Fibroblast of lung (primary cell): Measurements from ENCODE around the gene FZR1.

Experiments used
- CTCF ChIP-seq, 2 donors: IDR thresholded peaks in 1 of 2; conservative IDR thresholded peaks in 1 of 2; 1 replicate in 1 of 2; 2 replicates in 1 of 2; pipeline ENCODE4 v1.5.1; 2011 to 2012; ENCODE audit warnings: low read length in 2 of 2, control low read depth in 1 of 2, inconsistent platforms in 1 of 2, low read depth in 1 of 2, mild to moderate bottlenecking in 1 of 2
- EZH2 ChIP-seq: IDR thresholded peaks from 2 replicates; pipeline ENCODE4 v1.5.1; 2012; ENCODE audit warnings: low read length, control low read depth, mild to moderate bottlenecking; ENCODE audit errors: missing control alignments

GRCh38 chr19:3479177-3479833 is 26.8 kb upstream of the FZR1 start:
- TF ChIP-seq CTCF (conservative IDR thresholded peaks at IDR 0.05 in 1 of 2, IDR thresholded peaks at IDR 0.05 in 1 of 2; ENCODE audit: low read depth in 1 of 2, low read length in 2 of 2) = no peak
- no peak for TF ChIP-seq EZH2
